Measurements from ENCODE around the gene SAMD11. TPM values are rescaled to one million over a fixed set of nuclear protein-coding genes. Genes with fewer than 3 reads are reported as not detected.
A peak's percentile ranks its signal among the peaks of the same experiment; 100 is the strongest.

The SAMD11 gene
- total RNA-seq, 1 experiment from 2014 or later = 2.3 TPM

DNA sequence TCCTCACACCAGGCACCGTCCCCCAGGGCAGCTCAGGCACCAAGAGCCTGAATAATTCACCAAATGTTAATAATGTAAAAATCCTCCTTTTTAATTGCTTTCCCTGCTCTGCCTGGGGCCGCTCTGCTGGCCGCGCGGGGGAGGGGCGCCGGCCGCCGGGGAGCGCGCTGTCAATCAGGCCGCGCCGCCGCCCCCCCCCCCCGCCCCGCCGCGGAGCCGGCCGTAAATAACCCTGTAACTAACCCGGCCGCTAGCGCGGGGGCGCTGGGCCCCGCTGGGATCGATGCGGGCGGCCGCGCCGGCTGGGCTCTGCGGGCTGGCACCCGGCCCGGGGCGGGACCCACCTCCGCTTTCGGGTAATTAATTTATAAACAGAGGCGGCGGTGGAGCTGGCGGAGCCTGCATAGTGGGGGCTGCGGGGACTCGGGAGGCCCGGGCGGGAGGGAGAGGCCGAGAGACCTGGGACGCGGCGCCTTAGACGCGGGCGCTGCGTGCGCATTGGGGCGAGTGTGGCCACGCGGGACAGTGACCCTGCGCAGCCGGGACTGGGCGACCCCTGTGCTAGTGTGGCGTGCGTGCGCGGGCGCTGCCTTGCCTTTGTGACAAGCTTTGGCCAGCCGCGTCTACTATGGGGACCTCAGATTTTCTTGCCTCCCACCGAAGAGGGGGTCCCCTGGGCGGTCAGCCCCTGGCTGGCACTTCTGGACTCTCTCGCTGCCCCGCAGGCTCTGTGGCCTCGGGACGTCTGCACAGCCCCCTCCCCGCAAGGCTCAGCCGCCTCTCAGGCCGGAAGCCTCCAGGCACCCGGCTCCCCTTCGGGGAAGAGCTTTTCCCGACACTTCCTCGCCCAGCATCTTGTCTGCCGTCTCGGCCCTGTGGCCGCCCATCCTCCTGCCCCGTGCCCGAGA lies 16.6 kb downstream of the SAMD11 start:
- H3K4me3 Mint-ChIP-seq = peak overlapping the region; percentile 70

DNA sequence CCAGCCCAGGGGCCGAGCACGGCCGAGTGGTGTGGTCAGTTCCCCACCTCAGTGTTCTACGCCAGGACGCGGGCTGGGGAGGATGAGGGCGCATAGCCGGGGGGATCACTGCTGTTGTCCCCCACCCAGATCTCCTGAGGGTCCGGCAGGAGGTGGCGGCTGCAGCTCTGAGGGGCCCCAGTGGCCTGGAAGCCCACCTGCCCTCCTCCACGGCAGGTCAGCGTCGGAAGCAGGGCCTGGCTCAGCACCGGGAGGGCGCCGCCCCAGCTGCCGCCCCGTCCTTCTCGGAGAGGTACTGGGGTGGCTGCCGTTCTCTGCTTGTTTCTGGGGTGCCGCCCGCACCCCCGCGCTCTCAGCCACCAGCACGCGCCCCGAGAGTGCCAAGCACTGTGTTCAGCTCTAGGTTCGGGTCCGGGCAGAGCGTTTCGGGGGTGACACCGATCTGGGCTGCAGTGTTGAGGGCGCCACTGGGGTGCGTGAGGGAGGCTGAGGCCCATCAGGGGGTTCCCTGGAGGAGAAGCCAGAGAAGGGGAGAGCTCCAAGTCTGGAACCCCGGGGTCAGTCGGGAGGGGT lies 17.4 kb downstream of the SAMD11 start:
- Mint-ChIP-seq H3K27me3 (ENCODE audit: low read depth) (peaks cover 61% of the 10 kb centered on the region), H3K36me3 (no peaks in the 10 kb centered on the region), H3K9me3 (no peaks in the 10 kb centered on the region), H3K27ac (no peak overlapping the region), H3K4me1 (peaks cover 6% of the 10 kb centered on the region), H3K4me3 (peak overlapping the region; percentile 70)
- ChIA-PET POLR2A (no interaction called here), CTCF (interaction anchor here (0.8 to 4.9 kb wide), 15 partner anchors 10 to 123 kb away, joined by 3 to 40 read pairs (median 4); partner anchors contain the start of genes PLEKHN1 and SAMD11)
- DNase-seq (ENCODE audit: low spot score) = no peak
- no peak for ATAC-seq
- TF ChIP-seq, protein P1, sequence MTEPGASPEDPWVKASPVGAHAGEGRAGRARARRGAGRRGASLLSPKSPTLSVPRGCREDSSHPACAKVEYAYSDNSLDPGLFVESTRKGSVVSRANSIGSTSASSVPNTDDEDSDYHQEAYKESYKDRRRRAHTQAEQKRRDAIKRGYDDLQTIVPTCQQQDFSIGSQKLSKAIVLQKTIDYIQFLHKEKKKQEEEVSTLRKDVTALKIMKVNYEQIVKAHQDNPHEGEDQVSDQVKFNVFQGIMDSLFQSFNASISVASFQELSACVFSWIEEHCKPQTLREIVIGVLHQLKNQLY (CRISPR knock-in tag; IDR thresholded peaks at IDR 0.05) = 0 out of 2 replicates have a peak, but pooled peaks have one; percentile 44
- TF ChIP-seq JAZF1 (CRISPR knock-in tag; IDR thresholded peaks at IDR 0.05) (no peak), HMGA2 (CRISPR knock-in tag; IDR thresholded peaks at IDR 0.05) (no peak), JUN (CRISPR knock-in tag; IDR thresholded peaks at IDR 0.05) (no peak), ZNF396 (CRISPR knock-in tag; IDR thresholded peaks at IDR 0.05; ENCODE audit: borderline replicate concordance) (no peak), ZNF232 (CRISPR knock-in tag; IDR thresholded peaks at IDR 0.05) (no peak), ELF4 (CRISPR knock-in tag; IDR thresholded peaks at IDR 0.05; ENCODE audit: low read depth) (no peak)
- TF ChIP-seq, protein P2, sequence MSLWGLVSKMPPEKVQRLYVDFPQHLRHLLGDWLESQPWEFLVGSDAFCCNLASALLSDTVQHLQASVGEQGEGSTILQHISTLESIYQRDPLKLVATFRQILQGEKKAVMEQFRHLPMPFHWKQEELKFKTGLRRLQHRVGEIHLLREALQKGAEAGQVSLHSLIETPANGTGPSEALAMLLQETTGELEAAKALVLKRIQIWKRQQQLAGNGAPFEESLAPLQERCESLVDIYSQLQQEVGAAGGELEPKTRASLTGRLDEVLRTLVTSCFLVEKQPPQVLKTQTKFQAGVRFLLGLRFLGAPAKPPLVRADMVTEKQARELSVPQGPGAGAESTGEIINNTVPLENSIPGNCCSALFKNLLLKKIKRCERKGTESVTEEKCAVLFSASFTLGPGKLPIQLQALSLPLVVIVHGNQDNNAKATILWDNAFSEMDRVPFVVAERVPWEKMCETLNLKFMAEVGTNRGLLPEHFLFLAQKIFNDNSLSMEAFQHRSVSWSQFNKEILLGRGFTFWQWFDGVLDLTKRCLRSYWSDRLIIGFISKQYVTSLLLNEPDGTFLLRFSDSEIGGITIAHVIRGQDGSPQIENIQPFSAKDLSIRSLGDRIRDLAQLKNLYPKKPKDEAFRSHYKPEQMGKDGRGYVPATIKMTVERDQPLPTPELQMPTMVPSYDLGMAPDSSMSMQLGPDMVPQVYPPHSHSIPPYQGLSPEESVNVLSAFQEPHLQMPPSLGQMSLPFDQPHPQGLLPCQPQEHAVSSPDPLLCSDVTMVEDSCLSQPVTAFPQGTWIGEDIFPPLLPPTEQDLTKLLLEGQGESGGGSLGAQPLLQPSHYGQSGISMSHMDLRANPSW (CRISPR knock-in tag; conservative IDR thresholded peaks at IDR 0.05; ENCODE audit: low read depth) = no peak

More for the DNA sequence above, 16.6 kb downstream of the SAMD11 start:
- DNase-seq (ENCODE audit: low spot score) = no peak
- no peaks in the 10 kb centered on the region for H3K9me3 Mint-ChIP-seq
- CTCF ChIA-PET = interaction anchor here (0.8 to 4.9 kb wide), 18 partner anchors 10 to 124 kb away, joined by 3 to 40 read pairs (median 4); partner anchors contain the start of genes AGRN, PLEKHN1 and SAMD11
- H3K27me3 Mint-ChIP-seq (ENCODE audit: low read depth) = peaks cover 65% of the 10 kb centered on the region
- no peaks in the 10 kb centered on the region for H3K36me3 Mint-ChIP-seq
- peak; percentile 3 for ATAC-seq
- TF ChIP-seq, protein P3, sequence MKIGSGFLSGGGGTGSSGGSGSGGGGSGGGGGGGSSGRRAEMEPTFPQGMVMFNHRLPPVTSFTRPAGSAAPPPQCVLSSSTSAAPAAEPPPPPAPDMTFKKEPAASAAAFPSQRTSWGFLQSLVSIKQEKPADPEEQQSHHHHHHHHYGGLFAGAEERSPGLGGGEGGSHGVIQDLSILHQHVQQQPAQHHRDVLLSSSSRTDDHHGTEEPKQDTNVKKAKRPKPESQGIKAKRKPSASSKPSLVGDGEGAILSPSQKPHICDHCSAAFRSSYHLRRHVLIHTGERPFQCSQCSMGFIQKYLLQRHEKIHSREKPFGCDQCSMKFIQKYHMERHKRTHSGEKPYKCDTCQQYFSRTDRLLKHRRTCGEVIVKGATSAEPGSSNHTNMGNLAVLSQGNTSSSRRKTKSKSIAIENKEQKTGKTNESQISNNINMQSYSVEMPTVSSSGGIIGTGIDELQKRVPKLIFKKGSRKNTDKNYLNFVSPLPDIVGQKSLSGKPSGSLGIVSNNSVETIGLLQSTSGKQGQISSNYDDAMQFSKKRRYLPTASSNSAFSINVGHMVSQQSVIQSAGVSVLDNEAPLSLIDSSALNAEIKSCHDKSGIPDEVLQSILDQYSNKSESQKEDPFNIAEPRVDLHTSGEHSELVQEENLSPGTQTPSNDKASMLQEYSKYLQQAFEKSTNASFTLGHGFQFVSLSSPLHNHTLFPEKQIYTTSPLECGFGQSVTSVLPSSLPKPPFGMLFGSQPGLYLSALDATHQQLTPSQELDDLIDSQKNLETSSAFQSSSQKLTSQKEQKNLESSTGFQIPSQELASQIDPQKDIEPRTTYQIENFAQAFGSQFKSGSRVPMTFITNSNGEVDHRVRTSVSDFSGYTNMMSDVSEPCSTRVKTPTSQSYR (CRISPR knock-in tag; IDR thresholded peaks at IDR 0.05) = no peak
- TF ChIP-seq, protein P4, sequence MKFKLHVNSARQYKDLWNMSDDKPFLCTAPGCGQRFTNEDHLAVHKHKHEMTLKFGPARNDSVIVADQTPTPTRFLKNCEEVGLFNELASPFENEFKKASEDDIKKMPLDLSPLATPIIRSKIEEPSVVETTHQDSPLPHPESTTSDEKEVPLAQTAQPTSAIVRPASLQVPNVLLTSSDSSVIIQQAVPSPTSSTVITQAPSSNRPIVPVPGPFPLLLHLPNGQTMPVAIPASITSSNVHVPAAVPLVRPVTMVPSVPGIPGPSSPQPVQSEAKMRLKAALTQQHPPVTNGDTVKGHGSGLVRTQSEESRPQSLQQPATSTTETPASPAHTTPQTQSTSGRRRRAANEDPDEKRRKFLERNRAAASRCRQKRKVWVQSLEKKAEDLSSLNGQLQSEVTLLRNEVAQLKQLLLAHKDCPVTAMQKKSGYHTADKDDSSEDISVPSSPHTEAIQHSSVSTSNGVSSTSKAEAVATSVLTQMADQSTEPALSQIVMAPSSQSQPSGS (CRISPR knock-in tag; IDR thresholded peaks at IDR 0.05; ENCODE audit: borderline replicate concordance, low read depth) = no peak
- TF ChIP-seq, protein P5, sequence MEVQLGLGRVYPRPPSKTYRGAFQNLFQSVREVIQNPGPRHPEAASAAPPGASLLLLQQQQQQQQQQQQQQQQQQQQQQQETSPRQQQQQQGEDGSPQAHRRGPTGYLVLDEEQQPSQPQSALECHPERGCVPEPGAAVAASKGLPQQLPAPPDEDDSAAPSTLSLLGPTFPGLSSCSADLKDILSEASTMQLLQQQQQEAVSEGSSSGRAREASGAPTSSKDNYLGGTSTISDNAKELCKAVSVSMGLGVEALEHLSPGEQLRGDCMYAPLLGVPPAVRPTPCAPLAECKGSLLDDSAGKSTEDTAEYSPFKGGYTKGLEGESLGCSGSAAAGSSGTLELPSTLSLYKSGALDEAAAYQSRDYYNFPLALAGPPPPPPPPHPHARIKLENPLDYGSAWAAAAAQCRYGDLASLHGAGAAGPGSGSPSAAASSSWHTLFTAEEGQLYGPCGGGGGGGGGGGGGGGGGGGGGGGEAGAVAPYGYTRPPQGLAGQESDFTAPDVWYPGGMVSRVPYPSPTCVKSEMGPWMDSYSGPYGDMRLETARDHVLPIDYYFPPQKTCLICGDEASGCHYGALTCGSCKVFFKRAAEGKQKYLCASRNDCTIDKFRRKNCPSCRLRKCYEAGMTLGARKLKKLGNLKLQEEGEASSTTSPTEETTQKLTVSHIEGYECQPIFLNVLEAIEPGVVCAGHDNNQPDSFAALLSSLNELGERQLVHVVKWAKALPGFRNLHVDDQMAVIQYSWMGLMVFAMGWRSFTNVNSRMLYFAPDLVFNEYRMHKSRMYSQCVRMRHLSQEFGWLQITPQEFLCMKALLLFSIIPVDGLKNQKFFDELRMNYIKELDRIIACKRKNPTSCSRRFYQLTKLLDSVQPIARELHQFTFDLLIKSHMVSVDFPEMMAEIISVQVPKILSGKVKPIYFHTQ (CRISPR knock-in tag; IDR thresholded peaks at IDR 0.05) = no peak
- TF ChIP-seq, protein P2 (CRISPR knock-in tag; conservative IDR thresholded peaks at IDR 0.05; ENCODE audit: low read depth) = no peak
- TF ChIP-seq ETV6 (CRISPR knock-in tag; IDR thresholded peaks at IDR 0.05) = peak; percentile 36; the same call in 1 of the 2 replicates
- POLR2A ChIA-PET = interaction anchor here (1.1 kb wide), 1 partner anchor 35 kb away, joined by 3 read pairs; no protein-coding TSS in a partner anchor
- H3K27ac Mint-ChIP-seq = no peak overlapping the region
- H3K4me1 Mint-ChIP-seq = peaks cover 10% of the 10 kb centered on the region
